HepG2 (cell line): ENCODE measurements around the gene DQX1. TPM values are rescaled to one million over a fixed set of nuclear protein-coding genes. Genes with fewer than 3 reads are reported as not detected.

Experiments used
- GABPA ChIP-seq, 2 experiments: IDR thresholded peaks; 2 replicates each; pipeline ENCODE4 v1.6.1; 2011 to 2016; ENCODE audit warnings: low read depth in 2 of 2, low read length in 1 of 2, missing biosample characterization in 1 of 2, missing genetic modification characterization in 1 of 2
- KLF13 ChIP-seq: sonication (generic); formaldehyde crosslinking; IDR thresholded peaks from 2 replicates; pipeline ENCODE4 v1.4.0; 2020; ENCODE audit warnings: mild to moderate bottlenecking, missing genetic modification reagents
- MAF1 ChIP-seq: sonication (generic); formaldehyde crosslinking; IDR thresholded peaks from 2 replicates; pipeline ENCODE4 v1.5.0; 2020; ENCODE audit warnings: missing genetic modification reagents, borderline replicate concordance
- MTA1 ChIP-seq: sonication (generic); formaldehyde crosslinking; IDR thresholded peaks from 2 replicates; pipeline ENCODE4 v1.4.0; 2020; ENCODE audit warnings: missing genetic modification reagents, mild to moderate bottlenecking, borderline replicate concordance
- NONO ChIP-seq, 2 experiments: fragments of 450-650 bp in 1 of 2; sonication (generic) in 1 of 2; formaldehyde crosslinking in 1 of 2; IDR thresholded peaks in 1 of 2; conservative IDR thresholded peaks in 1 of 2; 2 replicates each; pipeline versions ENCODE4 v1.6.1 to v1.8.0; 2017 to 2022; ENCODE audit warnings: mild to moderate bottlenecking in 1 of 2, missing genetic modification reagents in 1 of 2, moderate library complexity in 1 of 2
- PITX1 ChIP-seq: sonication (generic); formaldehyde crosslinking; IDR thresholded peaks from 2 replicates; pipeline ENCODE4 v1.5.1; 2020; ENCODE audit warnings: mild to moderate bottlenecking, missing genetic modification reagents
- SMAD1 ChIP-seq: sonication (generic); formaldehyde crosslinking; IDR thresholded peaks from 2 replicates; pipeline ENCODE4 v1.4.0; 2020; ENCODE audit warnings: missing genetic modification reagents, low read depth, mild to moderate bottlenecking, borderline replicate concordance
- TBP ChIP-seq: sonication (generic); formaldehyde crosslinking; IDR thresholded peaks from 2 replicates; pipeline ENCODE4 v1.5.0; 2020; ENCODE audit warnings: missing genetic modification reagents
- TBX2 ChIP-seq: sonication (generic); formaldehyde crosslinking; IDR thresholded peaks from 2 replicates; pipeline ENCODE4 v1.5.0; 2020; ENCODE audit warnings: missing genetic modification reagents, mild to moderate bottlenecking, borderline replicate concordance
- ZFP41 ChIP-seq: sonication (generic); formaldehyde crosslinking; IDR thresholded peaks from 2 replicates; pipeline ENCODE4 v1.4.0; 2020; ENCODE audit warnings: mild to moderate bottlenecking, missing genetic modification reagents, borderline replicate concordance
- ZNF546 ChIP-seq: sonication (generic); formaldehyde crosslinking; conservative IDR thresholded peaks from 2 replicates; pipeline ENCODE4 v1.8.1; 2023; ENCODE audit warnings: mild to moderate bottlenecking, missing genetic modification reagents
- ZNF616 ChIP-seq: sonication (generic); formaldehyde crosslinking; IDR thresholded peaks from 2 replicates; pipeline ENCODE4 v1.5.0; 2020; ENCODE audit warnings: low read depth, mild to moderate bottlenecking, missing genetic modification reagents
- ZNF629 ChIP-seq: sonication (generic); formaldehyde crosslinking; conservative IDR thresholded peaks from 2 replicates; pipeline ENCODE4 v1.5.0; 2020; ENCODE audit warnings: missing genetic modification reagents
- ZNF747 ChIP-seq: sonication (generic); formaldehyde crosslinking; IDR thresholded peaks from 2 replicates; pipeline ENCODE4 v1.8.1; 2023; ENCODE audit warnings: missing genetic modification reagents, mild to moderate bottlenecking, borderline replicate concordance
- ZNF776 ChIP-seq: sonication (generic); formaldehyde crosslinking; IDR thresholded peaks from 2 replicates; pipeline ENCODE4 v1.4.0; 2020; ENCODE audit warnings: mild to moderate bottlenecking, missing genetic modification reagents
- ZSCAN20 ChIP-seq: sonication (generic); formaldehyde crosslinking; IDR thresholded peaks from 2 replicates; pipeline ENCODE4 v1.4.0; 2020; ENCODE audit warnings: missing genetic modification reagents, mild to moderate bottlenecking, borderline replicate concordance
- polyA plus RNA-seq, 8 experiments: library from polyadenylated mRNA; depleted of rRNA in 3 of 8; stranded (reverse) in 7 of 8; unstranded in 1 of 8; fragments of >200 nt; fragmentation: Illumina TruSeq in 4 of 8; extraction: Trizol in 4 of 8; gene quantifications; 2 replicates each; pipeline versions ENCODE4 v1.2.1 to v1.2.3, GENCODE V29; 2011 to 2016; ENCODE audit warnings: low read depth in 4 of 8, missing spikeins in 1 of 8, mixed read lengths in 1 of 8; ENCODE audit not compliant: insufficient read depth in 1 of 8
- total RNA-seq, 5 experiments: library from RNA; depleted of rRNA; stranded (reverse); fragments of >200 nt; fragmentation: Illumina TruSeq; extraction: Trizol; gene quantifications; 2 replicates each; pipeline ENCODE4 v1.2.3, GENCODE V29; 2016; ENCODE audit warnings: low read depth in 1 of 5
- TF ChIP-seq, protein P1 (sequence below): sonication (generic); formaldehyde crosslinking; IDR thresholded peaks from 2 replicates; pipeline ENCODE4 v1.4.0; 2020; ENCODE audit warnings: missing genetic modification reagents
- TF ChIP-seq, protein P2 (sequence below): sonication (generic); formaldehyde crosslinking; IDR thresholded peaks from 2 replicates; pipeline ENCODE4 v1.5.0; 2020; ENCODE audit warnings: missing genetic modification reagents, mild to moderate bottlenecking, borderline replicate concordance
- TF ChIP-seq, protein P3 (sequence below): sonication (generic); formaldehyde crosslinking; IDR thresholded peaks from 2 replicates; pipeline ENCODE4 v1.4.0; 2020; ENCODE audit warnings: mild to moderate bottlenecking, missing genetic modification reagents
- TF ChIP-seq, protein P4 (sequence below): sonication (generic); formaldehyde crosslinking; IDR thresholded peaks from 2 replicates; pipeline ENCODE4 v1.4.0; 2020; ENCODE audit warnings: missing genetic modification reagents
- TF ChIP-seq, protein P5 (sequence below): sonication (generic); formaldehyde crosslinking; IDR thresholded peaks from 2 replicates; pipeline ENCODE4; 2020; ENCODE audit warnings: missing genetic modification reagents, mild to moderate bottlenecking, borderline replicate concordance

DQX1 gene
- total and polyA plus RNA-seq, 2 of the 13 experiments (the other 11 are each of a cell fraction or from before 2014, with no cell fraction given), result 27.6 to 89.8 TPM

DNA sequence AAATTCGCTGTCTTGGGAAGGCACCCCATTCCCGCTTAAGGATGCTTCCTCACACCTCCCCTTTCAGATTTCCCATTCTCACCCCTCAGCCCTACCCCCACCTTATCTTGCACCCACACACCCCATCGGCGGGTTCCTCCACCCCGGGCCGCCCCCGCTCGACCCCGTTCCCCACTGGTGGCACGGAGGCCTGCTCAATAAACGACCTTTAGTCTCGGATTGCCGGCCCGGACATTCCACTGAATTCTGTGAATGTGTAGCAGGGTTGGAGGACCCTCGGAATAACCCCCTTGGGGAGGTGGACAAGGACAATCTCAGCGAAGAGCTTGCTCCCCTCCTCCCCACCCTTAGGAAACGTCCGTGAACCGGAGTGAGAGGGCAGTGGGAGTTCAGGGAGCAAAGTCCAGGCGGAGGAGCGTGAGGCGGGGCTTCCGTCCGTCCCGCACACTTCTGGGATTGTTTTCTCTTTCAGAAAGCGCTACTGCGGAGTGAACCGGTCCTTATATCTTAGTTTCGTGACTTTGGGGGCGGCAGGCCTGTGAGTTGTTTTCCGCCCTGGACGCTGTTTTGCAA is 23.8 kb downstream of the DQX1 start (continued):
- TF ChIP-seq TBX2 (CRISPR knock-in tag) (no peak), MAF1 (CRISPR knock-in tag) (no peak), NONO (IDR thresholded peaks at IDR 0.05) (no peak), NONO (CRISPR knock-in tag; conservative IDR thresholded peaks at IDR 0.05) (peak; percentile 89), ZFP41 (CRISPR knock-in tag) (no peak), ZSCAN20 (CRISPR knock-in tag) (no peak), SMAD1 (CRISPR knock-in tag) (no peak), ZNF776 (CRISPR knock-in tag) (no peak), PITX1 (CRISPR knock-in tag) (peak; percentile 62; the same call in 1 of the 2 replicates), MTA1 (CRISPR knock-in tag) (peak; percentile 56; the same call in 1 of the 2 replicates), ZNF546 (CRISPR knock-in tag) (no peak), GABPA (IDR thresholded peaks at IDR 0.05; ENCODE audit: low read depth, low read length) (no peak), GABPA (CRISPR knock-in tag; IDR thresholded peaks at IDR 0.05; ENCODE audit: low read depth) (peak; percentile 80), ZNF616 (CRISPR knock-in tag) (no peak), KLF13 (CRISPR knock-in tag) (no peak), ZNF747 (CRISPR knock-in tag) (0 out of 2 replicates have a peak, but pooled peaks have one; percentile 19), ZNF629 (CRISPR knock-in tag) (peak; percentile 46; the same call in 1 of the 2 replicates), TBP (no peak)
- TF ChIP-seq, protein P1, sequence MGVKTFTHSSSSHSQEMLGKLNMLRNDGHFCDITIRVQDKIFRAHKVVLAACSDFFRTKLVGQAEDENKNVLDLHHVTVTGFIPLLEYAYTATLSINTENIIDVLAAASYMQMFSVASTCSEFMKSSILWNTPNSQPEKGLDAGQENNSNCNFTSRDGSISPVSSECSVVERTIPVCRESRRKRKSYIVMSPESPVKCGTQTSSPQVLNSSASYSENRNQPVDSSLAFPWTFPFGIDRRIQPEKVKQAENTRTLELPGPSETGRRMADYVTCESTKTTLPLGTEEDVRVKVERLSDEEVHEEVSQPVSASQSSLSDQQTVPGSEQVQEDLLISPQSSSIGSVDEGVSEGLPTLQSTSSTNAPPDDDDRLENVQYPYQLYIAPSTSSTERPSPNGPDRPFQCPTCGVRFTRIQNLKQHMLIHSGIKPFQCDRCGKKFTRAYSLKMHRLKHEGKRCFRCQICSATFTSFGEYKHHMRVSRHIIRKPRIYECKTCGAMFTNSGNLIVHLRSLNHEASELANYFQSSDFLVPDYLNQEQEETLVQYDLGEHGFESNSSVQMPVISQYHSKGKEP (CRISPR knock-in tag), result peak; percentile 49; the same call in 1 of the 2 replicates
- TF ChIP-seq, protein P2, sequence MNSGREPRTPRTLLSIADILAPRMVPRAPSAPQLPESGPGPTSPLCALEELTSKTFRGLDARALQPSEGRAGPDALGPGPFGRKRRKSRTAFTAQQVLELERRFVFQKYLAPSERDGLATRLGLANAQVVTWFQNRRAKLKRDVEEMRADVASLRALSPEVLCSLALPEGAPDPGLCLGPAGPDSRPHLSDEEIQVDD (CRISPR knock-in tag), result no peak
- TF ChIP-seq, protein P3, sequence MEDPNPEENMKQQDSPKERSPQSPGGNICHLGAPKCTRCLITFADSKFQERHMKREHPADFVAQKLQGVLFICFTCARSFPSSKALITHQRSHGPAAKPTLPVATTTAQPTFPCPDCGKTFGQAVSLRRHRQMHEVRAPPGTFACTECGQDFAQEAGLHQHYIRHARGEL (CRISPR knock-in tag), result no peak
- TF ChIP-seq, protein P4, sequence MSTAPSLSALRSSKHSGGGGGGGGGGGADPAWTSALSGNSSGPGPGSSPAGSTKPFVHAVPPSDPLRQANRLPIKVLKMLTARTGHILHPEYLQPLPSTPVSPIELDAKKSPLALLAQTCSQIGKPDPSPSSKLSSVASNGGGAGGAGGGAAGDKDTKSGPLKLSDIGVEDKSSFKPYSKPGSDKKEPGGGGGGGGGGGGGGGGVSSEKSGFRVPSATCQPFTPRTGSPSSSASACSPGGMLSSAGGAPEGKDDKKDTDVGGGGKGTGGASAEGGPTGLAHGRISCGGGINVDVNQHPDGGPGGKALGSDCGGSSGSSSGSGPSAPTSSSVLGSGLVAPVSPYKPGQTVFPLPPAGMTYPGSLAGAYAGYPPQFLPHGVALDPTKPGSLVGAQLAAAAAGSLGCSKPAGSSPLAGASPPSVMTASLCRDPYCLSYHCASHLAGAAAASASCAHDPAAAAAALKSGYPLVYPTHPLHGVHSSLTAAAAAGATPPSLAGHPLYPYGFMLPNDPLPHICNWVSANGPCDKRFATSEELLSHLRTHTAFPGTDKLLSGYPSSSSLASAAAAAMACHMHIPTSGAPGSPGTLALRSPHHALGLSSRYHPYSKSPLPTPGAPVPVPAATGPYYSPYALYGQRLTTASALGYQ (CRISPR knock-in tag), result peak; percentile 25; the same call in 1 of the 2 replicates
- TF ChIP-seq, protein P5, sequence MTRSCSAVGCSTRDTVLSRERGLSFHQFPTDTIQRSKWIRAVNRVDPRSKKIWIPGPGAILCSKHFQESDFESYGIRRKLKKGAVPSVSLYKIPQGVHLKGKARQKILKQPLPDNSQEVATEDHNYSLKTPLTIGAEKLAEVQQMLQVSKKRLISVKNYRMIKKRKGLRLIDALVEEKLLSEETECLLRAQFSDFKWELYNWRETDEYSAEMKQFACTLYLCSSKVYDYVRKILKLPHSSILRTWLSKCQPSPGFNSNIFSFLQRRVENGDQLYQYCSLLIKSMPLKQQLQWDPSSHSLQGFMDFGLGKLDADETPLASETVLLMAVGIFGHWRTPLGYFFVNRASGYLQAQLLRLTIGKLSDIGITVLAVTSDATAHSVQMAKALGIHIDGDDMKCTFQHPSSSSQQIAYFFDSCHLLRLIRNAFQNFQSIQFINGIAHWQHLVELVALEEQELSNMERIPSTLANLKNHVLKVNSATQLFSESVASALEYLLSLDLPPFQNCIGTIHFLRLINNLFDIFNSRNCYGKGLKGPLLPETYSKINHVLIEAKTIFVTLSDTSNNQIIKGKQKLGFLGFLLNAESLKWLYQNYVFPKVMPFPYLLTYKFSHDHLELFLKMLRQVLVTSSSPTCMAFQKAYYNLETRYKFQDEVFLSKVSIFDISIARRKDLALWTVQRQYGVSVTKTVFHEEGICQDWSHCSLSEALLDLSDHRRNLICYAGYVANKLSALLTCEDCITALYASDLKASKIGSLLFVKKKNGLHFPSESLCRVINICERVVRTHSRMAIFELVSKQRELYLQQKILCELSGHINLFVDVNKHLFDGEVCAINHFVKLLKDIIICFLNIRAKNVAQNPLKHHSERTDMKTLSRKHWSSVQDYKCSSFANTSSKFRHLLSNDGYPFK (CRISPR knock-in tag), result no peak
